GM12872 (cell line): ENCODE results near the gene ADAMTSL1.

Source experiments
- CTCF ChIP-seq: IDR thresholded peaks from 3 replicates; pipeline ENCODE4 v1.5.1; 2011; ENCODE audit warnings: low read depth, mild to moderate bottlenecking, low read length, moderate library complexity; ENCODE audit not compliant: insufficient read depth

ADAMTSL1 gene

GRCh38 chr9:18857334-18857733 is 383.4 kb downstream of the ADAMTSL1 start:
- TF ChIP-seq CTCF = no peak

GRCh38 chr9:18857769-18858168 is 383.8 kb downstream of the ADAMTSL1 start:
- TF ChIP-seq CTCF = no peak

GRCh38 chr9:18861609-18862544 is 387.9 kb downstream of the ADAMTSL1 start:
- no peak for TF ChIP-seq CTCF

- TF ChIP-seq CTCF = no peak
Measured at GRCh38 chr9:18863791-18864190, 389.8 kb downstream of the ADAMTSL1 start.

- TF ChIP-seq CTCF = no peak
Measured at GRCh38 chr9:18864516-18864915, 390.6 kb downstream of the ADAMTSL1 start.

GRCh38 chr9:18865542-18865941 is 391.6 kb downstream of the ADAMTSL1 start:
- no peak for TF ChIP-seq CTCF

- no peak for TF ChIP-seq CTCF
Measured at GRCh38 chr9:18866121-18866831, 392.3 kb downstream of the ADAMTSL1 start.
